Spleen (tissue), 11 donors: Measurements from ENCODE around the gene DPF3. TPM values are rescaled to one million over a fixed set of nuclear protein-coding genes. Genes with fewer than 3 reads are reported as not detected.

Source experiments
- DNase-seq: peaks from one replicate; pipeline ENCODE4 v3.0.0-alpha.2; 2020
- H3K27ac ChIP-seq, 8 donors: fragments of 200-600 bp; sonication (generic) in 7 of 8; 1 replicate in 4 of 8; 2 replicates in 4 of 8; pipeline versions ENCODE4 v1.5.0 to v1.8.0; 2016 to 2021; ENCODE audit warnings: inconsistent platforms in 4 of 8, mild to moderate bottlenecking in 4 of 8, moderate library complexity in 1 of 8
- H3K27me3 ChIP-seq, 7 donors: fragments of 200-600 bp; sonication (generic) in 6 of 7; replicated peaks in 1 of 7; 1 replicate in 4 of 7; 2 replicates in 3 of 7; pipeline versions ENCODE4 v1.5.0 to v1.8.0; 2016 to 2021; ENCODE audit warnings: inconsistent platforms in 3 of 7, mild to moderate bottlenecking in 1 of 7
- H3K36me3 ChIP-seq, 6 donors: fragments of 200-600 bp; sonication (generic) in 5 of 6; 1 replicate in 4 of 6; 2 replicates in 2 of 6; pipeline versions ENCODE4 v1.5.0 to v1.8.0; 2016 to 2021; ENCODE audit warnings: inconsistent platforms in 2 of 6
- H3K4me1 ChIP-seq, 6 donors: fragments of 200-600 bp; sonication (generic) in 5 of 6; 1 replicate in 3 of 6; 2 replicates in 3 of 6; pipeline versions ENCODE4 v1.5.0 to v1.8.0; 2016 to 2021; ENCODE audit warnings: inconsistent platforms in 3 of 6
- H3K4me3 ChIP-seq, 8 donors: fragments of 200-600 bp; sonication (generic) in 7 of 8; 1 replicate in 4 of 8; 2 replicates in 4 of 8; pipeline versions ENCODE4 v1.5.0 to v1.8.0; 2016 to 2021; ENCODE audit warnings: inconsistent platforms in 4 of 8, mild to moderate bottlenecking in 4 of 8, moderate library complexity in 2 of 8
- H3K9me3 ChIP-seq, 8 donors: fragments of 200-600 bp; sonication (generic) in 7 of 8; 1 replicate in 4 of 8; 2 replicates in 4 of 8; pipeline versions ENCODE4 v1.5.0 to v1.8.0; 2016 to 2021; ENCODE audit warnings: inconsistent platforms in 4 of 8
- CTCF ChIP-seq, 11 experiments: fragments of 200-600 bp in 7 of 11; fragments of 450-650 bp in 4 of 11; sonication (generic) in 4 of 11; IDR thresholded peaks in 8 of 11; conservative IDR thresholded peaks in 3 of 11; 1 replicate in 7 of 11; 2 replicates in 4 of 11; pipeline versions ENCODE4 v1.4.0 to v1.8.0; 2016 to 2021; ENCODE audit warnings: antibody characterized with exemption in 11 of 11, inconsistent platforms in 4 of 11, mild to moderate bottlenecking in 1 of 11
- POLR2A ChIP-seq, 3 donors: fragments of 450-650 bp; IDR thresholded peaks; one replicate each; pipeline ENCODE4 v1.5.1; 2017; ENCODE audit warnings: antibody characterized with exemption in 3 of 3, mild to moderate bottlenecking in 1 of 3
- POLR2AphosphoS5 ChIP-seq, 3 donors: sonication (generic); formaldehyde crosslinking; IDR thresholded peaks; one replicate each; pipeline ENCODE4 v1.5.1; 2017; ENCODE audit warnings: antibody characterized with exemption in 3 of 3
- WGBS, 5 donors: extraction: QIAGEN DNeasy Blood & Tissue Kit in 3 of 5; methylation state at CpG; one replicate each; pipeline versions ENCODE4 v1.1.5 to v1.1.7; 2013 to 2018; 5-methylcytosine and 5-hydroxymethylcytosine counted together
- intact Hi-C: fragments of 100-400 bp; cut with DNase I; formaldehyde crosslinking; loops from one replicate; pipeline ENCODE4 v1.15.0; 2023; ENCODE audit warnings: low total_unique reads
- polyA plus RNA-seq, 3 donors: library from polyadenylated mRNA; stranded (reverse); fragments of 200-250 nt; gene quantifications; one replicate each; pipeline ENCODE4 v1.2.1, GENCODE V29; 2013
- total RNA-seq, 7 donors: library from RNA; depleted of rRNA in 3 of 7; stranded (reverse); fragments of >200 nt in 3 of 7; fragmentation: NEBNext Ultra II Directional in 4 of 7; extraction: Animal tissue kit (Norgen Biotek cat#: 25700) in 4 of 7; gene quantifications; one replicate each; pipeline versions ENCODE4 v1.1.0 to v1.2.1, GENCODE V29; 2016 to 2021
- donor health status: healthy with polysubstance abuse.
- donor health status: DM: no; HTN: no; CAD: no; lungs with moderate emphysema.
- donor health status: DM: no; HTN: no; CAD: no.
- donor health status: Bipolar disorder and iron deficiency.
- donor health status: healthy.
- donor health status: DM: no; HTN: no; CAD: no.
- donor health status: DM: yes; HTN: yes; CAD: no.

The DPF3 gene
- total and polyA plus RNA-seq, 10 donors = 0.76 to 8.9 (median 3.0) TPM

GRCh38 chr14:72739446-72740405, 154.2 kb downstream of the DPF3 start:
- no peaks in the 10 kb centered on the region for H3K9me3 ChIP-seq
- no peaks in the 10 kb centered on the region for H3K4me1 ChIP-seq
- no peaks in the 10 kb centered on the region for H3K27me3 ChIP-seq
- H3K27ac ChIP-seq = no peak overlapping the region
- intact Hi-C loops = no loop called here
- DNase-seq = no peak
- no peaks in the 10 kb centered on the region for H3K36me3 ChIP-seq
- 89 to 95% (median 90%) methylated on average over 14 of the region's 14 CpGs for WGBS, 5 donors
- H3K4me3 ChIP-seq = no peak overlapping the region
- TF ChIP-seq POLR2A (IDR thresholded peaks at IDR 0.05) = no peak
- no peak for TF ChIP-seq CTCF (IDR thresholded peaks at IDR 0.05 in 8 of 11, conservative IDR thresholded peaks at IDR 0.05 in 3 of 11)
- TF ChIP-seq POLR2AphosphoS5 (IDR thresholded peaks at IDR 0.05) = no peak

DNA sequence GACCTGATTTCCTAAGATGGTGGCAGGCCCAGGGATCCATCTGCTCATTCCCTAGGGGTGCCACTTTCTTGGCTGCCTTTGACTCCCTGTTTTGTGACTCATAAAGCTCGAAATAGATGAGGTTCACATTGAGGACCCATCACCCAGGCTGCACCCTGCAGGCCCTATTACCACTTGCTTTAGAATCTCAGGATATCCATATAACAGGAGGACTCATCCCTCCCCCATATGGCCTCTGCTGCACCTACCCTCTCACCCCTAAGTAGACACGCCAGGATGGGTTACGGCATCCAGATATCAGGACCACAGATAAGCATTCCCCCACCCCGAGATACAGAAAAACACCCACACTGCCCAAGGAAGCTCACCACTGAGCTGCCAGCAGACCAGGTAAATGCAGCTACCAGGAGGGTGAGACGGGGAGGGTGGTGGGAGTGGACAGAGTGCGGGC, 155.7 kb downstream of the DPF3 start:
- no peak overlapping the region for H3K27ac ChIP-seq

GRCh38 chr14:72737560-72737943, 156.3 kb downstream of the DPF3 start:
- intact Hi-C loops = no loop called here
- H3K4me3 ChIP-seq = no peak overlapping the region
- no peak for TF ChIP-seq POLR2A (IDR thresholded peaks at IDR 0.05)
- no peak for TF ChIP-seq POLR2AphosphoS5 (IDR thresholded peaks at IDR 0.05)
- no peak for TF ChIP-seq CTCF (IDR thresholded peaks at IDR 0.05 in 8 of 11, conservative IDR thresholded peaks at IDR 0.05 in 3 of 11)

More for the DNA sequence above, 155.7 kb downstream of the DPF3 start:
- Histone ChIP-seq H3K9me3 (no peaks in the 10 kb centered on the region), H3K36me3 (no peaks in the 10 kb centered on the region), H3K4me1 (no peaks in the 10 kb centered on the region), H3K27me3 (no peaks in the 10 kb centered on the region), H3K4me3 (no peak overlapping the region)
- TF ChIP-seq CTCF (IDR thresholded peaks at IDR 0.05 in 8 of 11, conservative IDR thresholded peaks at IDR 0.05 in 3 of 11) = no peak
- TF ChIP-seq POLR2AphosphoS5 (IDR thresholded peaks at IDR 0.05) = no peak
- no peak for TF ChIP-seq POLR2A (IDR thresholded peaks at IDR 0.05)
- 91 to 95% (median 93%) methylated on average over 6 of the region's 6 CpGs for WGBS, 5 donors
- intact Hi-C loops = no loop called here
- DNase-seq = no peak

DNA sequence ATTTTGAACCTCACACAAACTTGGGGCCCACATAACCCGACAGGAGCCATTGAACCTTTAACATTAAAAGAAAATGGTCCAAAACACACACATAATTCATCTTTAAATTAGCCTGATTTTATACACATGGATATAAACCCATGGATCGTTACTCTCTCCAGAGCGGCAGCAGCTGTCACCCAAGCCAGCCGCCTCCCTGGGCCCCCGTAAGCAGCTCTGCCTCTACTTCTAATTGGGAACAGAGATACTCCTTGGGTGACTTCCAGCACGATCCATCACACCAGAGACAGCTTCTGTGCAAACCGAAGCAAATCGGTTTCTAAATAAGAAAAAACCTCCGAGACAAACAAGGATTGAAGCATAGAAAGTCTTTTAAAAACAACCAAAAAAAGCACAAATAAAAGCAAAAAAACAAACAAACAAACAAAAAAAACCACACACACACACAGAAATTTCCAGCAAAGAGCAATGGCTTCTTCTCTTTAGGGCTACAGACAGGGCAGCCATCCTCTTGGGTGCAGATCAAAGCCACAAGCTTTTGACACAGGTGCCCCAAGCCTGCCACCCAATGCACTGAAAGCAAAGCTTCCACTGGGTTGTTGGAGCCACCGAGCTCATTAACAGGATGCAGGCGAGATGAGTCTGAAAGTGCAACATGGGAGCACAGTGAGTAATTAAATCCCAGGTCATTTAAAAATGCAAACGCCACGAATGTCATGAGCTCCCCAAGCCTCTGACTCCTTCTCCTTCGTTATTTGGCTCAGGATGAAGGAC, 156.9 kb downstream of the DPF3 start:
- H3K27me3 ChIP-seq = no peaks in the 10 kb centered on the region
- TF ChIP-seq POLR2A (IDR thresholded peaks at IDR 0.05) (no peak), CTCF (IDR thresholded peaks at IDR 0.05 in 8 of 11, conservative IDR thresholded peaks at IDR 0.05 in 3 of 11) (no peak), POLR2AphosphoS5 (IDR thresholded peaks at IDR 0.05) (no peak)
- no peaks in the 10 kb centered on the region for H3K36me3 ChIP-seq
- H3K27ac ChIP-seq = no peak overlapping the region
- no peaks in the 10 kb centered on the region for H3K9me3 ChIP-seq
- 80 to 90% (median 86%) methylated on average over 14 of the region's 14 CpGs for WGBS, 5 donors
- H3K4me3 ChIP-seq = no peak overlapping the region
- intact Hi-C loops = no loop called here
- no peaks in the 10 kb centered on the region for H3K4me1 ChIP-seq
- DNase-seq = no peak

More at GRCh38 chr14:72737560-72737943, 156.3 kb downstream of the DPF3 start:
- WGBS, 5 donors = 81 to 86% (median 84%) methylated on average over 6 of the region's 6 CpGs
- no peaks in the 10 kb centered on the region for H3K9me3 ChIP-seq
- no peaks in the 10 kb centered on the region for H3K4me1 ChIP-seq
- H3K36me3 ChIP-seq = no peaks in the 10 kb centered on the region
- no peak overlapping the region for H3K27ac ChIP-seq
- no peak for DNase-seq
- H3K27me3 ChIP-seq = no peaks in the 10 kb centered on the region
